GM12878 (cell line): ENCODE results near the gene GLT6D1. TPM values are rescaled to one million over a fixed set of nuclear protein-coding genes. Genes with fewer than 3 reads are reported as not detected.

Experiments used
- ATAC-seq: fragments of 200-7000 bp; cut with Tn5 transposase; 3 replicates; pipeline ENCODE4 v1.9.1; 2020; ENCODE audit warnings: mild to moderate bottlenecking, moderate library complexity
- BruUV-seq: library from RNA; stranded (reverse); fragments of 400-500 nt; replicated peaks from 2 replicates; lab custom pipeline; 2021; lab: Mats Ljungman, UMichigan
- CTCF ChIA-PET: fragments of 300-600 bp; sonication (Branson Sonifier 250); formaldehyde crosslinking; extraction: SDS; loops from one replicate; lab custom pipeline; 2021; ENCODE audit warnings: inconsistent platforms; lab: Yijun Ruan, JAX
- POLR2A ChIA-PET: fragments of 350-600 bp; formaldehyde crosslinking; extraction: SDS; loops from one replicate; lab custom pipeline; 2021; ENCODE audit warnings: inconsistent platforms; lab: Charles Lee
- RAD21 ChIA-PET: fragments of 300-600 bp; sonication (Branson Sonifier 250); formaldehyde crosslinking; loops from one replicate; lab custom pipeline; 2023; ENCODE audit warnings: antibody characterized with exemption; ENCODE audit not compliant: unreplicated experiment; lab: Charles Lee
- SMC1A ChIA-PET: fragments of 300-600 bp; sonication (Branson Sonifier 250); formaldehyde crosslinking; loops from one replicate; lab custom pipeline; 2023; ENCODE audit not compliant: unreplicated experiment, uncharacterized antibody; lab: Charles Lee
- DNase-seq: peaks from one replicate; pipeline ENCODE4 v3.0.0-alpha.2; 2011; ENCODE audit warnings: low read depth, low spot score
- FAIRE-seq: peaks from 3 replicates; lab custom pipeline; 2011; peaks lifted over from hg19 to GRCh38; lab: Jason Lieb, UNC
- H2AFZ ChIP-seq: 2 replicates; pipeline ENCODE4 v1.6.0; 2011; ENCODE audit warnings: low read depth, low read length, control low read depth; ENCODE audit not compliant: control insufficient read depth
- H3K27ac ChIP-seq: 2 replicates; pipeline ENCODE4 v1.5.1; 2011; ENCODE audit warnings: control low read depth; ENCODE audit not compliant: control insufficient read depth, insufficient read depth
- H3K27me3 ChIP-seq, 2 experiments: replicated peaks in 1 of 2; 2 replicates each; pipeline versions ENCODE4 v1.6.0 to v1.6.1; 2011; ENCODE audit warnings: low read length in 1 of 2; ENCODE audit not compliant: control insufficient read depth in 2 of 2, insufficient read depth in 2 of 2
- H3K36me3 ChIP-seq, 2 experiments: 2 replicates each; pipeline ENCODE4 v1.5.1; 2011; ENCODE audit warnings: low read length in 1 of 2; ENCODE audit not compliant: control insufficient read depth in 2 of 2, insufficient read depth in 2 of 2
- H3K4me1 ChIP-seq: 2 replicates; pipeline ENCODE4 v1.6.1; 2011; ENCODE audit warnings: mild to moderate bottlenecking, low read length, moderate library complexity, mixed read lengths; ENCODE audit not compliant: control insufficient read depth, insufficient read depth
- H3K4me2 ChIP-seq: 2 replicates; pipeline ENCODE4 v1.6.0; 2011; ENCODE audit warnings: control low read depth; ENCODE audit not compliant: control insufficient read depth, insufficient read depth
- H3K4me3 ChIP-seq: fragments of 200-600 bp; sonication (generic); 2 replicates; pipeline ENCODE4 v1.5.1; 2016
- H3K79me2 ChIP-seq: 2 replicates; pipeline ENCODE4 v1.6.0; 2011; ENCODE audit warnings: low read length; ENCODE audit not compliant: control insufficient read depth, insufficient read depth
- H3K9ac ChIP-seq: 2 replicates; pipeline ENCODE4 v1.8.0; 2011; ENCODE audit warnings: low read length, control low read depth, mixed read lengths; ENCODE audit not compliant: control insufficient read depth, insufficient read depth
- H3K9me3 ChIP-seq: replicated peaks from 3 replicates; pipeline ENCODE4 v1.5.1; 2011; ENCODE audit warnings: mild to moderate bottlenecking, low read length; ENCODE audit not compliant: control insufficient read depth, insufficient read depth
- H4K20me1 ChIP-seq: 2 replicates; pipeline ENCODE4 v1.6.0; 2011; ENCODE audit not compliant: control insufficient read depth, insufficient read depth
- DPF2 ChIP-seq: fragments of 450-650 bp; IDR thresholded peaks from 2 replicates; pipeline ENCODE4 v1.6.1; 2017; ENCODE audit warnings: mild to moderate bottlenecking
- KDM1A ChIP-seq: fragments of 200-600 bp; sonication (generic); IDR thresholded peaks from 2 replicates; pipeline ENCODE4 v1.6.1; 2016; ENCODE audit warnings: borderline replicate concordance
- SIX5 ChIP-seq: IDR thresholded peaks from 2 replicates; pipeline ENCODE4 v1.6.1; 2011; ENCODE audit warnings: mild to moderate bottlenecking, low read depth, low read length, moderate library complexity; ENCODE audit not compliant: severe bottlenecking
- SMC3 ChIP-seq: IDR thresholded peaks from 2 replicates; pipeline ENCODE4 v1.6.1; 2011; ENCODE audit warnings: low read length, improper control_type of control experiment, borderline replicate concordance
- ZBED1 ChIP-seq: IDR thresholded peaks from 2 replicates; pipeline ENCODE4 v1.6.1; 2016; ENCODE audit warnings: borderline replicate concordance
- WGBS: methylation state at CpG from one replicate; pipeline ENCODE4 v1.1.6; 2016; ENCODE audit warnings: low lambda C conversion rate; ENCODE audit not compliant: insufficient replicate concordance, insufficient coverage; ENCODE audit errors: missing lambda C conversion rate; 5-methylcytosine and 5-hydroxymethylcytosine counted together
- in situ Hi-C: fragments of 300-500 bp; cut with MboI; formaldehyde crosslinking; loops from 9 replicates; pipeline ENCODE4 v1.14.3; 2018; ENCODE audit warnings: mixed read lengths
- intact Hi-C: fragments of 100-400 bp; cut with micrococcal nuclease; formaldehyde crosslinking; loops from one replicate; pipeline ENCODE4 v1.14.2; 2022; ENCODE audit not compliant: unreplicated experiment
- polyA plus RNA-seq, 11 experiments: library from polyadenylated mRNA; depleted of rRNA in 4 of 11; unstranded in 6 of 11; stranded (reverse) in 5 of 11; fragments of >200 nt; fragmentation: Nextera tagmentation in 4 of 11; fragmentation: Illumina TruSeq in 1 of 11; extraction: Ambion mirVana in 4 of 11; extraction: Trizol in 1 of 11; gene quantifications; 1 replicate in 1 of 11; 2 replicates in 10 of 11; pipeline versions ENCODE4 v1.2.1 to v1.2.3, GENCODE V29; 2011 to 2016; ENCODE audit warnings: inconsistent platforms in 2 of 11, missing spikeins in 2 of 11, low read depth in 1 of 11
- total RNA-seq, 4 experiments: library from RNA; depleted of rRNA in 3 of 4; stranded (reverse); fragments of >200 nt in 3 of 4; fragmentation: Illumina TruSeq in 1 of 4; extraction: Trizol in 1 of 4; gene quantifications; 2 replicates each; pipeline versions ENCODE4 v1.2.1 to v1.2.3, GENCODE V29; 2013 to 2021
- TF ChIP-seq, protein P1 (sequence below): IDR thresholded peaks from 2 replicates; pipeline ENCODE4 v1.6.1; 2011; ENCODE audit warnings: low read depth, mild to moderate bottlenecking, low read length, moderate library complexity, borderline replicate concordance; ENCODE audit errors: extremely low read depth
- TF ChIP-seq, protein P2 (sequence below): IDR thresholded peaks from 2 replicates; pipeline ENCODE4 v1.6.1; 2012; ENCODE audit warnings: mild to moderate bottlenecking, low read depth, low read length
- TF ChIP-seq, protein P3 (sequence below): IDR thresholded peaks from 2 replicates; pipeline ENCODE4 v1.6.1; 2012; ENCODE audit warnings: low read depth, low read length, improper control_type of control experiment

The GLT6D1 gene
- total and polyA plus RNA-seq, 10 of the 15 experiments (the other 5 are each of a cell fraction or from before 2014, with no cell fraction given), result not detected

DNA sequence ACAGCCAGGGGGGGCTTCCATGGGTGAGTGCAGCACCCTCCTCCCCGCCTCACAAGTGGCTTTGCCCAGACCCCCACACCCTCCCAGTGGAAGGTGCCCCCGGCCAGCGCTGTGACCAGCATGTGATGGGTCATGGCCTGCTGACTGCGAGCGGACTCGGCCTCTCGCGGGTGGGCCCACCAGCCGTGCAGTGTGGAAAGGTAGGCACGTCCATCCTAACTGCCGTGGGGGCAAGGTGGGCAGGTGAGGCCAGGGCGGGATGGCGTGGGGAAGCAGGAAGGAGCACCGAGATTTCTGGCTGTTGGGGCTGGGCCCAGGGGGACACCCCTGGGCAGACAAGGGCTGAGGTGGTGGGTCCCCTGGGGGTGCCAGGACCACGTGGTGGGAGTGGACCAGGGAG, 47.9 kb upstream of the GLT6D1 start:
- BruUV-seq, result no TSS peak
- H4K20me1 ChIP-seq, result no peaks in the 10 kb centered on the region
- no peak overlapping the region for H3K9ac ChIP-seq
- in situ Hi-C loops, result no loop called here
- RAD21 ChIA-PET, result no interaction called here
- H3K4me1 ChIP-seq, result no peaks in the 10 kb centered on the region
- 16% methylated on average over 7 of the region's 15 CpGs for WGBS
- H2AFZ ChIP-seq, result no peak overlapping the region
- H3K9me3 ChIP-seq, result no peaks in the 10 kb centered on the region
- no peak overlapping the region for H3K4me3 ChIP-seq
- H3K27ac ChIP-seq, result no peak overlapping the region
- ATAC-seq (no peak), FAIRE-seq (no peak), DNase-seq (no peak)
- CTCF ChIA-PET, result no interaction called here
- SMC1A ChIA-PET, result no interaction called here
- intact Hi-C loops, result no loop called here
- POLR2A ChIA-PET, result no interaction called here
- no peaks in the 10 kb centered on the region; a peak in 1 of 4 replicates for H3K27me3 ChIP-seq
- no peaks in the 10 kb centered on the region for H3K79me2 ChIP-seq
- no peaks in the 10 kb centered on the region for H3K36me3 ChIP-seq
- H3K4me2 ChIP-seq, result no peak overlapping the region
- TF ChIP-seq, protein P1, sequence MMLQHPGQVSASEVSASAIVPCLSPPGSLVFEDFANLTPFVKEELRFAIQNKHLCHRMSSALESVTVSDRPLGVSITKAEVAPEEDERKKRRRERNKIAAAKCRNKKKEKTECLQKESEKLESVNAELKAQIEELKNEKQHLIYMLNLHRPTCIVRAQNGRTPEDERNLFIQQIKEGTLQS, result no peak
- TF ChIP-seq, protein P2, sequence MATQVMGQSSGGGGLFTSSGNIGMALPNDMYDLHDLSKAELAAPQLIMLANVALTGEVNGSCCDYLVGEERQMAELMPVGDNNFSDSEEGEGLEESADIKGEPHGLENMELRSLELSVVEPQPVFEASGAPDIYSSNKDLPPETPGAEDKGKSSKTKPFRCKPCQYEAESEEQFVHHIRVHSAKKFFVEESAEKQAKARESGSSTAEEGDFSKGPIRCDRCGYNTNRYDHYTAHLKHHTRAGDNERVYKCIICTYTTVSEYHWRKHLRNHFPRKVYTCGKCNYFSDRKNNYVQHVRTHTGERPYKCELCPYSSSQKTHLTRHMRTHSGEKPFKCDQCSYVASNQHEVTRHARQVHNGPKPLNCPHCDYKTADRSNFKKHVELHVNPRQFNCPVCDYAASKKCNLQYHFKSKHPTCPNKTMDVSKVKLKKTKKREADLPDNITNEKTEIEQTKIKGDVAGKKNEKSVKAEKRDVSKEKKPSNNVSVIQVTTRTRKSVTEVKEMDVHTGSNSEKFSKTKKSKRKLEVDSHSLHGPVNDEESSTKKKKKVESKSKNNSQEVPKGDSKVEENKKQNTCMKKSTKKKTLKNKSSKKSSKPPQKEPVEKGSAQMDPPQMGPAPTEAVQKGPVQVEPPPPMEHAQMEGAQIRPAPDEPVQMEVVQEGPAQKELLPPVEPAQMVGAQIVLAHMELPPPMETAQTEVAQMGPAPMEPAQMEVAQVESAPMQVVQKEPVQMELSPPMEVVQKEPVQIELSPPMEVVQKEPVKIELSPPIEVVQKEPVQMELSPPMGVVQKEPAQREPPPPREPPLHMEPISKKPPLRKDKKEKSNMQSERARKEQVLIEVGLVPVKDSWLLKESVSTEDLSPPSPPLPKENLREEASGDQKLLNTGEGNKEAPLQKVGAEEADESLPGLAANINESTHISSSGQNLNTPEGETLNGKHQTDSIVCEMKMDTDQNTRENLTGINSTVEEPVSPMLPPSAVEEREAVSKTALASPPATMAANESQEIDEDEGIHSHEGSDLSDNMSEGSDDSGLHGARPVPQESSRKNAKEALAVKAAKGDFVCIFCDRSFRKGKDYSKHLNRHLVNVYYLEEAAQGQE, result no peak
- no peak for TF ChIP-seq SIX5
- TF ChIP-seq SMC3, result no peak
- no peak for TF ChIP-seq KDM1A
- no peak for TF ChIP-seq ZBED1
- no peak for TF ChIP-seq DPF2
- TF ChIP-seq, protein P3, sequence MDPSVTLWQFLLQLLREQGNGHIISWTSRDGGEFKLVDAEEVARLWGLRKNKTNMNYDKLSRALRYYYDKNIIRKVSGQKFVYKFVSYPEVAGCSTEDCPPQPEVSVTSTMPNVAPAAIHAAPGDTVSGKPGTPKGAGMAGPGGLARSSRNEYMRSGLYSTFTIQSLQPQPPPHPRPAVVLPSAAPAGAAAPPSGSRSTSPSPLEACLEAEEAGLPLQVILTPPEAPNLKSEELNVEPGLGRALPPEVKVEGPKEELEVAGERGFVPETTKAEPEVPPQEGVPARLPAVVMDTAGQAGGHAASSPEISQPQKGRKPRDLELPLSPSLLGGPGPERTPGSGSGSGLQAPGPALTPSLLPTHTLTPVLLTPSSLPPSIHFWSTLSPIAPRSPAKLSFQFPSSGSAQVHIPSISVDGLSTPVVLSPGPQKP, result no peak
